B cell (primary cell): ENCODE results near the gene HOXB7. TPM values are rescaled to one million over a fixed set of nuclear protein-coding genes. Genes with fewer than 3 reads are reported as not detected.

Experiments
- ATAC-seq: fragments of 200-7000 bp; cut with Tn5 transposase; one replicate; pipeline ENCODE4 v1.10.0; 2021; ENCODE audit warnings: low read depth, mild to moderate bottlenecking, moderate number of reproducible peaks, moderate library complexity
- CTCF ChIA-PET: fragments of 350-600 bp; sonication (Branson Sonifier 250); formaldehyde crosslinking; loops from one replicate; lab custom pipeline; 2021; ENCODE audit warnings: antibody characterized with exemption, inconsistent platforms; lab: Charles Lee
- POLR2A ChIA-PET: fragments of 350-600 bp; sonication (Branson Sonifier 250); formaldehyde crosslinking; loops from one replicate; lab custom pipeline; 2021; ENCODE audit warnings: antibody characterized with exemption; lab: Charles Lee
- DNase-seq: peaks from one replicate; pipeline ENCODE4 v3.0.0; 2013
- H2AFZ ChIP-seq: 2 replicates; pipeline ENCODE4 v1.6.1; 2012; ENCODE audit warnings: mild to moderate bottlenecking, low read depth, low read length; ENCODE audit not compliant: insufficient read depth, poor library complexity, severe bottlenecking
- H3K27ac ChIP-seq, 2 donors: 1 replicate in 1 of 2; 2 replicates in 1 of 2; pipeline ENCODE4 v1.5.1; 2012 to 2013; ENCODE audit warnings: low read length in 2 of 2, mild to moderate bottlenecking in 2 of 2, moderate library complexity in 1 of 2
- H3K27me3 ChIP-seq, 4 experiments: fragments of 200-600 bp in 1 of 4; sonication (generic) in 1 of 4; replicated peaks in 1 of 4; 1 replicate in 2 of 4; 2 replicates in 2 of 4; pipeline versions ENCODE4 v1.6.1 to v1.7.0; 2013 to 2016; ENCODE audit warnings: low read length in 3 of 4, mild to moderate bottlenecking in 2 of 4, mixed read lengths in 1 of 4, moderate library complexity in 1 of 4; ENCODE audit not compliant: insufficient read depth in 4 of 4, control insufficient read depth in 3 of 4; ENCODE audit errors: control extremely low read depth in 1 of 4
- H3K36me3 ChIP-seq, 2 experiments: replicated peaks in 1 of 2; 1 replicate in 1 of 2; 2 replicates in 1 of 2; pipeline versions ENCODE4 v1.6.1 to v1.7.1; 2013; ENCODE audit warnings: low read length in 1 of 2; ENCODE audit not compliant: insufficient read depth in 2 of 2, control insufficient read depth in 1 of 2; ENCODE audit errors: control extremely low read depth in 1 of 2, extremely low read depth in 1 of 2
- H3K4me1 ChIP-seq, 2 donors: fragments of 200-600 bp in 1 of 2; sonication (generic) in 1 of 2; 1 replicate in 1 of 2; 2 replicates in 1 of 2; pipeline versions ENCODE4 v1.5.1 to v1.6.1; 2013 to 2017; ENCODE audit warnings: low read length in 2 of 2; ENCODE audit not compliant: control insufficient read depth in 2 of 2, insufficient read depth in 2 of 2
- H3K4me2 ChIP-seq: replicated peaks from 2 replicates; pipeline ENCODE3; 2012; ENCODE audit warnings: mild to moderate bottlenecking, low read depth, low read length; ENCODE audit not compliant: poor library complexity, severe bottlenecking
- H3K4me3 ChIP-seq, 5 experiments: fragments of 200-600 bp in 1 of 5; sonication (generic) in 1 of 5; 1 replicate in 3 of 5; 2 replicates in 2 of 5; pipeline versions ENCODE4 v1.5.1 to v1.7.0; 2011 to 2016; ENCODE audit warnings: low read length in 4 of 5, mild to moderate bottlenecking in 4 of 5, low read depth in 2 of 5, control low read depth in 1 of 5, moderate library complexity in 1 of 5; ENCODE audit not compliant: insufficient read depth in 1 of 5; ENCODE audit errors: control extremely low read depth in 1 of 5, extremely low read depth in 1 of 5
- H3K79me2 ChIP-seq: fragments of 200-600 bp; sonication (generic); one replicate; pipeline ENCODE4 v1.6.0; 2016; ENCODE audit warnings: low read length; ENCODE audit not compliant: control insufficient read depth, insufficient read depth
- H3K9ac ChIP-seq: fragments of 200-600 bp; sonication (generic); 2 replicates; pipeline ENCODE4 v1.6.1; 2017; ENCODE audit warnings: mild to moderate bottlenecking, low read length, moderate library complexity
- H3K9me3 ChIP-seq, 3 donors: one replicate each; pipeline versions ENCODE4 v1.6.1 to v1.7.1; 2013; ENCODE audit warnings: low read length in 2 of 3; ENCODE audit not compliant: control insufficient read depth in 2 of 3, insufficient read depth in 1 of 3; ENCODE audit errors: control extremely low read depth in 1 of 3
- H4K20me1 ChIP-seq: 2 replicates; pipeline ENCODE4 v1.6.0; 2012; ENCODE audit warnings: mild to moderate bottlenecking, low read length; ENCODE audit not compliant: insufficient read depth, control insufficient read depth, poor library complexity, severe bottlenecking
- H3K27ac Mint-ChIP-seq: one replicate; pipeline ENCODE4 v1.8.0; 2021; ENCODE audit warnings: mixed read lengths
- H3K27me3 Mint-ChIP-seq: one replicate; pipeline ENCODE4 v1.8.0; 2021; ENCODE audit warnings: mixed read lengths
- H3K4me1 Mint-ChIP-seq: one replicate; pipeline ENCODE4 v1.8.0; 2021; ENCODE audit warnings: mixed read lengths
- H3K4me3 Mint-ChIP-seq: one replicate; pipeline ENCODE4 v1.8.0; 2021; ENCODE audit warnings: mixed read lengths
- H3K9me3 Mint-ChIP-seq: one replicate; pipeline ENCODE4 v1.8.0; 2022; ENCODE audit warnings: mixed read lengths; ENCODE audit not compliant: insufficient read depth
- EZH2 ChIP-seq: IDR thresholded peaks from 2 replicates; pipeline ENCODE4 v1.6.1; 2012; ENCODE audit warnings: borderline replicate concordance, low read depth, mild to moderate bottlenecking, moderate library complexity, low read length; ENCODE audit not compliant: insufficient read depth, poor library complexity, severe bottlenecking
- WGBS: methylation state at CpG from one replicate; pipeline ENCODE4 v1.1.5; 2013; ENCODE audit warnings: missing lambda C conversion rate; ENCODE audit not compliant: insufficient coverage; 5-methylcytosine and 5-hydroxymethylcytosine counted together
- intact Hi-C: fragments of 100-400 bp; cut with micrococcal nuclease; formaldehyde crosslinking; loops from one replicate; pipeline ENCODE4 v1.10.0; 2022
- polyA plus RNA-seq: library from polyadenylated mRNA; depleted of rRNA; stranded (reverse); fragments of >200 nt; gene quantifications from 2 replicates; pipeline ENCODE4 v1.2.3, GENCODE V29; 2012
- total RNA-seq, 2 donors: library from RNA; stranded (reverse); fragments of 120-200 nt in 1 of 2; gene quantifications; 1 replicate in 1 of 2; 2 replicates in 1 of 2; pipeline versions ENCODE4 v1.2.3 to v1.2.4, GENCODE V29; 2013 to 2022
- TF ChIP-seq, protein P1 (sequence below): fragments of 200-600 bp; IDR thresholded peaks from one replicate; pipeline ENCODE4 v1.8.0; 2022; ENCODE audit warnings: antibody characterized with exemption, mild to moderate bottlenecking

The HOXB7 gene
- total and polyA plus RNA-seq, 2 donors (not counting 1 experiment from before 2014, with no cell fraction given) = 0.25 to 1.3 TPM

DNA sequence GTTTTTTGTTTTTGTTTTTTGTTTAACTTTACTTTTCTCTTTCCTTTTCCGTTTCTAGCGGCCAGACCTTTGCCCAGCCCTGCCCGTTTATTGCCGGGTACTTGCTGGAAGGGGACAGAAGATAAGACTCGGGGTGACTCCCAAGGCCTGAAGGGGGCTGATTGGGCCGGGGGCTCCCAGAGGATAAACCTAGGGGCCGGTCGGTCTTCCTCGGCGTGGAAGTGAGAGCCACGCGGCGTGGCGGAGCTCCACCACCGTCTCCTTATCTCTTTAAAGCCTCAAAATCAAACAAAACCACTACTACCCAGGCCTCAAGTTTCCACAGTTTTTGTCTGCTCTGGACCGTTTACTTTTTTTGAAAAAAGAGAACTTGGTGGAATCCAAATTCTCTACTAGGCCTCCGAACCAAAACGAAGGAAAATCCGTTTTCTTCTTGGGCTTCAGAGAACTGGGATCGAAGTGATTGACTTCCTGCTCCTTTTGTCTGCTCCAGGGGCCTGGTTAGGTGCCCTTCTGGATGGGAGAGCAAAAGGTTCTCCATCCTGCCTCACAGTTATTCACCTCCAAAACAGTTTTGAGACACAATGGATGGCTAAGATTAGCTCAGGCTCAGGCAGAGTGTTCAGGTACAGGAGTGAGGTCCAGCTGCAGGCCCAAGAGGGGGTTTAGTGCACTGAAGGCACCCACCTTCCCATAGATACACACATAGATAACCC is 23.8 kb upstream of the HOXB7 start:
- WGBS = 67% methylated on average over 18 of the region's 20 CpGs
- DNase-seq (no peak), ATAC-seq (no peak)
- TF ChIP-seq EZH2 = no peak
- TF ChIP-seq, protein P1, sequence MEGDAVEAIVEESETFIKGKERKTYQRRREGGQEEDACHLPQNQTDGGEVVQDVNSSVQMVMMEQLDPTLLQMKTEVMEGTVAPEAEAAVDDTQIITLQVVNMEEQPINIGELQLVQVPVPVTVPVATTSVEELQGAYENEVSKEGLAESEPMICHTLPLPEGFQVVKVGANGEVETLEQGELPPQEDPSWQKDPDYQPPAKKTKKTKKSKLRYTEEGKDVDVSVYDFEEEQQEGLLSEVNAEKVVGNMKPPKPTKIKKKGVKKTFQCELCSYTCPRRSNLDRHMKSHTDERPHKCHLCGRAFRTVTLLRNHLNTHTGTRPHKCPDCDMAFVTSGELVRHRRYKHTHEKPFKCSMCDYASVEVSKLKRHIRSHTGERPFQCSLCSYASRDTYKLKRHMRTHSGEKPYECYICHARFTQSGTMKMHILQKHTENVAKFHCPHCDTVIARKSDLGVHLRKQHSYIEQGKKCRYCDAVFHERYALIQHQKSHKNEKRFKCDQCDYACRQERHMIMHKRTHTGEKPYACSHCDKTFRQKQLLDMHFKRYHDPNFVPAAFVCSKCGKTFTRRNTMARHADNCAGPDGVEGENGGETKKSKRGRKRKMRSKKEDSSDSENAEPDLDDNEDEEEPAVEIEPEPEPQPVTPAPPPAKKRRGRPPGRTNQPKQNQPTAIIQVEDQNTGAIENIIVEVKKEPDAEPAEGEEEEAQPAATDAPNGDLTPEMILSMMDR = no peak
- Histone ChIP-seq H3K36me3 (no peaks in the 10 kb centered on the region), H3K9me3 (peaks cover 0 to 15% (median 0%) of the 10 kb centered on the region in 3 donors), H3K27ac (no peak overlapping the region), H4K20me1 (no peaks in the 10 kb centered on the region), H2AFZ (no peak overlapping the region), H3K4me2 (no peak overlapping the region), H3K27me3 (peaks cover 0 to 94% (median 62%) of the 10 kb centered on the region in 4 experiments), H3K4me1 (peaks cover 20 to 36% of the 10 kb centered on the region in 2 donors), H3K79me2 (no peaks in the 10 kb centered on the region), H3K9ac (no peak overlapping the region), H3K4me3 (no peak overlapping the region)
- ChIA-PET POLR2A (no interaction called here), CTCF (interaction anchor here (0.6 to 2.4 kb wide), 4 partner anchors 9 to 326 kb away, joined by 3 to 8 read pairs (median 4); partner anchors contain the start of gene HOXB5)
- Mint-ChIP-seq H3K27ac (no peak overlapping the region), H3K4me1 (peaks cover 12% of the 10 kb centered on the region), H3K27me3 (peaks cover 88% of the 10 kb centered on the region), H3K9me3 (no peaks in the 10 kb centered on the region), H3K4me3 (no peak overlapping the region)
- intact Hi-C loops = no loop called here

GRCh38 chr17:48633266-48633677 is 22.5 kb upstream of the HOXB7 start:
- Histone ChIP-seq H3K9me3 (peaks cover 0 to 15% (median 0%) of the 10 kb centered on the region in 3 donors), H2AFZ (peak overlapping the region; percentile 55), H3K4me3 (no peak overlapping the region), H3K4me1 (peaks cover 20 to 36% of the 10 kb centered on the region in 2 donors), H3K9ac (no peak overlapping the region), H3K36me3 (no peaks in the 10 kb centered on the region), H4K20me1 (no peaks in the 10 kb centered on the region), H3K27me3 (peaks cover 0 to 97% (median 71%) of the 10 kb centered on the region in 4 experiments), H3K27ac (no peak overlapping the region), H3K4me2 (peak overlapping the region; percentile 56), H3K79me2 (no peaks in the 10 kb centered on the region)
- ATAC-seq (no peak), DNase-seq (no peak)
- CTCF ChIA-PET = interaction anchor here (2.2 kb wide), 1 partner anchor 11 kb away, joined by 6 read pairs; no protein-coding TSS in a partner anchor
- WGBS = 74% methylated on average over 35 of the region's 35 CpGs
- TF ChIP-seq, protein P1 = no peak
- TF ChIP-seq EZH2 = no peak
- Mint-ChIP-seq H3K9me3 (no peaks in the 10 kb centered on the region), H3K27ac (no peak overlapping the region), H3K27me3 (peaks cover 92% of the 10 kb centered on the region), H3K4me3 (peak overlapping the region; percentile 49), H3K4me1 (peaks cover 12% of the 10 kb centered on the region)
- POLR2A ChIA-PET = no interaction called here
- intact Hi-C loops = no loop called here
